H1 (cell line): Measurements from ENCODE around the gene HMCN2. TPM values are rescaled to one million over a fixed set of nuclear protein-coding genes. Genes with fewer than 3 reads are reported as not detected.

Source experiments
- CHD2 ChIP-seq: IDR thresholded peaks from 2 replicates; pipeline ENCODE4 v1.6.1; 2012; ENCODE audit warnings: low read length, improper control_type of control experiment
- CHD7 ChIP-seq: fragments of 300-600 bp; sonication (generic); IDR thresholded peaks from 2 replicates; pipeline ENCODE4 v1.7.1; 2012; ENCODE audit warnings: low read length, moderate library complexity, mild to moderate bottlenecking, inconsistent platforms; ENCODE audit not compliant: insufficient replicate concordance
- PHF8 ChIP-seq: fragments of 200-600 bp; sonication (generic); conservative IDR thresholded peaks from 2 replicates; pipeline ENCODE4 v1.7.1; 2012; ENCODE audit warnings: low read depth, mild to moderate bottlenecking, inconsistent platforms, low read length, moderate library complexity
- POLR2A ChIP-seq, 2 experiments: IDR thresholded peaks; 1 replicate in 1 of 2; 2 replicates in 1 of 2; pipeline ENCODE4 v1.6.1; 2011; ENCODE audit warnings: low read depth in 2 of 2, low read length in 2 of 2, mild to moderate bottlenecking in 2 of 2; ENCODE audit errors: control extremely low read depth in 1 of 2
- SUZ12 ChIP-seq: fragments of 200-600 bp; sonication (generic); IDR thresholded peaks from 2 replicates; pipeline ENCODE4 v1.6.1; 2012; ENCODE audit warnings: mild to moderate bottlenecking, inconsistent platforms, low read length, moderate library complexity, mixed read lengths
- polyA plus RNA-seq, 7 experiments: library from polyadenylated mRNA; depleted of rRNA in 3 of 7; stranded (reverse) in 5 of 7; unstranded in 2 of 7; fragments of >200 nt in 5 of 7; fragments of 200-250 nt in 2 of 7; gene quantifications; 1 replicate in 5 of 7; 2 replicates in 1 of 7; 4 replicates in 1 of 7; pipeline versions ENCODE4 v1.2.1 to v1.2.3, GENCODE V29; 2011 to 2013; ENCODE audit warnings: missing spikeins in 2 of 7, mixed read lengths in 2 of 7
- total RNA-seq: library from RNA; stranded (reverse); fragmentation: NEBNext Ultra II Directional; extraction: Animal tissue kit (Norgen Biotek cat#: 25700); gene quantifications from 2 replicates; pipeline ENCODE4 v1.2.1, GENCODE V29; 2021

HMCN2 gene
- total and polyA plus RNA-seq, 2 of the 8 experiments (the other 6 are each of a cell fraction or from before 2014, with no cell fraction given): 5.0 to 9.1 TPM

- TF ChIP-seq CHD7 (no peak), PHF8 (no peak), SUZ12 (no peak), CHD2 (no peak), POLR2A (IDR thresholded peaks at IDR 0.05; ENCODE audit: control extremely low read depth in 1 of 2, low read depth in 2 of 2, low read length in 2 of 2) (no peak)
Measured at GRCh38 chr9:130226112-130226511, 39.4 kb upstream of the HMCN2 start (continued).
